Stimulated activated naive CD4-positive, alpha-beta T cell treated with Interleukin-2 at 50 U/mL for 16 hours (primary cell): Measurements from ENCODE around the gene PXN.

ENCODE experiments used
- DNase-seq: peaks from one replicate; lab custom pipeline; 2025; lab: John Stamatoyannopoulos, UW

Gene PXN

DNA sequence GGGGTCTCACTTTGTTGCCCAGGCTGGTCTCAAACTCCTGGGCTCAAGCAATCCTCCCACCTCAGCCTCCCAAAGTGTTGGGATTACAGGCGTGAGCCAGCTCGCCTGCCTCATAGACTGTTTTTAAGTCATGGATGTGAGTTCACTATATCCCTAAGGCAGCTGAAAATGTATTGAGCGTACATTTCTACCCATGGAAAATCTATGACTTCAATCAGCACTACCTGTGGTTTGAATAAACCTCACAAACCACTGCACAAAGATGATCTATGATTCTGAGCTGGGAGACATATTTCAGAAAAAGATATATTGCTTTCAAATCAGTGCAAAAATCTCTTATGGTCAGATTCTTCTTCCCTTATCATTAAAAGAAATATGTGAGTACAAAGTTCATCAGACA is 93.5 kb downstream of the PXN start:
- DNase-seq, result no peak

DNA sequence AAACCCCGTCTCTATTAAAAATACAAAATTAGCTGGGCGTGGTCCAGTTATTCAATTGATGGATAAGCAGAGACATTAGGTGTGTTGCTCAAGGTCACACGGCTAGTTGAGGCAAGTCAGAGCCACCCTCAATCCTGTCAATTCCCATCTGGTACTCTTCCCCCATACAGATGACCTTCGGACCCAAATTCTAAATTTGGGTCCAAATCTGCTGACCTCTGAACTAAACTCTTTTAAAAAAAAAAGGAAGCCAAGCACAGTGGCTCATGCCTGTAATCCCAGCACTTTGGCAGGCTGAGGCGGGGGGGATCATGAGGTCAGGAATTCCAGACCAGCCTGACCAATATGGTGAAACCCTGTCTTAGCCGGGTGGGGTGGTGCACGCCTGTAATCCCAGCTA is 94.9 kb downstream of the PXN start:
- DNase-seq, result no peak

DNA sequence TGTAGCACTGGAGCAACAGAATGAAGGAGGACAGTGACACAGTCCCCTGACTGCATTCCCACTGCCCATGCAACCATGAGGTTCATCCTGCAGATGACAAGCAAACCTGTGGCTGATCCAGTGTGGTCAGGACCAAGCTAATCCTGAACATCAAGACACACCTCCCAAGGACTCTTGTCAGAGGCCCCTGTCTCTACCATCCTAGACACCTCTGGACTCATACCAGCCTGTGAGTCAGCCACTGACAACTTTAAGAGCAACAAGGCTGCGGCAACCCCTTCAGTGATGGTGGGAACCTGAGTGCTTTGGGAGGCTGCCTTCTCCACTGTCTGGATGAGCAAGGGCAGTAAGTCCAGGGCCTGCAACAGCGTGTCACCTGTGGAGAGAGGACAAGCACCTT is 95.6 kb downstream of the PXN start:
- DNase-seq, result no peak

DNA sequence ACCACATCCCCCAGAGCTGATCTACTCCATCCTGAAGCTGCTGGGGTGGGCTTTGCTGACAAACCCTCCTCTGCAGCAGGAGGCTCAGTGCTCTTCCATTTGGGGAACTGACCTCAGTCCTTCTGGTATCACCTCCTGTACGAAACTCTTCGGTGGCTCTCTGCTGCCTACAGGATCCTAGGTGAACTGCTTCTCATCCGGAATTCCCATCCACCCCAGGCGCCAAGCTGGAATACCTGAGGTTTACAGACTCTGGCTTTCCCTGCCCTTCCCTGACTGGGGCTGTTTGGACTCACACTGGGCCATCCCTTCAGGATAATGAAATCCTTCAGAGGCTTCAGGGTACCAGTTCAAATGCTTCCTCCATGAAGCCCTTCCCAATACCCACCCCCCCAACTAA is 97.2 kb downstream of the PXN start:
- no peak for DNase-seq

DNA sequence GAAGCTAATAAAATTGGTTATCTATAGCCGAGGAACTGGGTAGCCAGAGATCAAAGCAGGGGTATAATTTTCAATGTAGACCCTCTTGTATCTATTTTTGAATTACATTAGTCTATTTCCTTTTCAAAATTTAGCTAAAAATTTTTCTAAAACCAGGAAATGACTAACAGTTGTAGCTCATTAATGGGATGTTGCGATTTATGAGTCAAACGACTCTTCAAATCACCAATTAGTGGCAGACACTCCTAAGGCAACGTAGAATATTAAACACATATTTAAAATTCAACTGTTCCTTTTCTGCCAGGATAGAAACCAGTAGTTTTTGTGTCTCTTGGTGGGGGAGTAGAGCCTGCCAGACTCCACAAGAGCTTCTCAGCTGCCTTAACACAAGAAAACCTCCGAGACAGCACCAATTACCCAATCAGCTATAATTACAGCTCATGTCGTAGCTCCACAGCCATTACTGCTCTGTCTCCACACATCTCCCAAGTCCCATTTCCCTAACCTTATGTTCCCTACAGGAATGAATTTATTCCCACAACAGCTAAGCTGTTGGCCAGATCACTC is 97.9 kb downstream of the PXN start:
- DNase-seq, result no peak

DNA sequence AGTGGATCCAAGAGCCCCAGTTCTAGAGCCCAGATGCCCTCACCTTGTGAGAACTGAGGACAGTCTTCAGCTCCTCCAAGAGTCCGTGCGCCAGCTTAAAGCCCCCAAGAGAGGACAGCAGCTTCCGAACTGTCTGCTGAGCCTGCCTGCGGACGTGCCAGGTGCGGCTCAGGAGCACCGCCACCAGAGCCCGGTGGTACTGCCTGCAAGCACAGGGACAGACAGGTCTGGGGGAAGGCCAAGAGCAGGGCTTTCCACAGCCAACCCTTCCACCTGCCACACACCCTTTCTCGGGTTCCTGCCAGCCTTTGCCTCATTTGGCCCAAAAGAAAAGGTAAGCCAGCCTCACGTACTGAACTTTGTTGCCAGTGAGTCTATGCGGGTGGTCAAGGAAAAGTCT is 101.2 kb downstream of the PXN start:
- DNase-seq, result no peak

DNA sequence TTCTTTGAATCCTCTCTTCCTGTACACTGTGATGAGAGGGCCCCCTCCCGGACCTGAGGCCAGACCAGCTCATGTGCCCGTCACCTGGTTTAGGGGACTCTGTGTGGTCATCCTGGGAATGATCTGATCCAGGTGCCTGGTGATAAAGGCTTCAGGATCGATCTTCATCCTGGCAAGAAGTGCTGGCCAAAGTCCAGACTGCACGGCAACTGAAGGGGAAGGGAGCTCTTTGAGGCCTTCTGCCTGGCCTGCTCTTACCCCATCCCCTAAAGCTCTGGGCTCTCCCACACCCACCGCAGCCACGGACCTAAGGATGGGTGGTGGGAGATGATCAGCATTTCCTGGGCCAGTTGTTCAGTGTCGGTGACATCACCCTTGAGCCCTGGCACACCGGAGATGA is 102.8 kb downstream of the PXN start:
- no peak for DNase-seq

DNA sequence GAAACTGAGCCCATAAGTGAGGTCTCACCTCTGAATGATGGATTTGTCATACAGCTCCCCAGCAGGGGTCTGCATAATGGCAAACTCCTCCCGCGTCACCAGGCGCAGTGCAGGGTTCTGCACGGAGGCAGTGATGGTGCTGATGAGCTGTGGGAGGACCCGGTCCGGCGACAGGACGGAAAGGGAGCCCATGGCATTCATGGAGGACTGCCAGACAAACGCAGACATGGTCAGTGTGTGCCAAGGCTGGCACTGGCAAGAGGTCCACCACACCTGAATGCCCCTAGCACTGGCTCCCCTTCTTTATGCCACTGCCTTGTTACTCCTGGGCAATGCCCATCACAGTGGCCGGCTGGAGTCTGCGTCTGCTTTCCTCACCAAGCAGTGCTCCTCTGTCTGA is 103.7 kb downstream of the PXN start:
- DNase-seq, result no peak
